ENCODE data around the gene CAB39L.

Gene CAB39L

GRCh38 chr13:49376121-49376520, 67.7 kb downstream of the CAB39L start:
- H3K4me2 ChIP-seq (ENCODE audit: low read length), result no peak overlapping the region
- H3K79me2 ChIP-seq (ENCODE audit: low read length), result no peaks in the 10 kb centered on the region
- no peak overlapping the region for H2AFZ ChIP-seq (ENCODE audit: low read depth, low read length)
- H3K9me3 ChIP-seq (ENCODE audit: insufficient read depth, low read length), result no peaks in the 10 kb centered on the region
- H3K4me3 ChIP-seq (ENCODE audit: low read length), result no peak overlapping the region
- TF ChIP-seq, protein P1, sequence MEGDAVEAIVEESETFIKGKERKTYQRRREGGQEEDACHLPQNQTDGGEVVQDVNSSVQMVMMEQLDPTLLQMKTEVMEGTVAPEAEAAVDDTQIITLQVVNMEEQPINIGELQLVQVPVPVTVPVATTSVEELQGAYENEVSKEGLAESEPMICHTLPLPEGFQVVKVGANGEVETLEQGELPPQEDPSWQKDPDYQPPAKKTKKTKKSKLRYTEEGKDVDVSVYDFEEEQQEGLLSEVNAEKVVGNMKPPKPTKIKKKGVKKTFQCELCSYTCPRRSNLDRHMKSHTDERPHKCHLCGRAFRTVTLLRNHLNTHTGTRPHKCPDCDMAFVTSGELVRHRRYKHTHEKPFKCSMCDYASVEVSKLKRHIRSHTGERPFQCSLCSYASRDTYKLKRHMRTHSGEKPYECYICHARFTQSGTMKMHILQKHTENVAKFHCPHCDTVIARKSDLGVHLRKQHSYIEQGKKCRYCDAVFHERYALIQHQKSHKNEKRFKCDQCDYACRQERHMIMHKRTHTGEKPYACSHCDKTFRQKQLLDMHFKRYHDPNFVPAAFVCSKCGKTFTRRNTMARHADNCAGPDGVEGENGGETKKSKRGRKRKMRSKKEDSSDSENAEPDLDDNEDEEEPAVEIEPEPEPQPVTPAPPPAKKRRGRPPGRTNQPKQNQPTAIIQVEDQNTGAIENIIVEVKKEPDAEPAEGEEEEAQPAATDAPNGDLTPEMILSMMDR (IDR thresholded peaks at IDR 0.05; ENCODE audit: low read depth, low read length), result no peak
- TF ChIP-seq EZH2phosphoT487 (IDR thresholded peaks at IDR 0.05; ENCODE audit: low read depth), result no peak
- no peak overlapping the region for H3K27ac ChIP-seq (ENCODE audit: low read length)
- H3K9ac ChIP-seq (ENCODE audit: low read length), result no peak overlapping the region
- H3K4me1 ChIP-seq (ENCODE audit: low read length), result peaks cover 5% of the 10 kb centered on the region
- H3K36me3 ChIP-seq (replicated peaks; ENCODE audit: low read depth, low read length), result no peaks in the 10 kb centered on the region
- no peaks in the 10 kb centered on the region for H3K27me3 ChIP-seq (ENCODE audit: low read depth, low read length)
- no peaks in the 10 kb centered on the region for H4K20me1 ChIP-seq (ENCODE audit: insufficient read depth, low read length)

DNA sequence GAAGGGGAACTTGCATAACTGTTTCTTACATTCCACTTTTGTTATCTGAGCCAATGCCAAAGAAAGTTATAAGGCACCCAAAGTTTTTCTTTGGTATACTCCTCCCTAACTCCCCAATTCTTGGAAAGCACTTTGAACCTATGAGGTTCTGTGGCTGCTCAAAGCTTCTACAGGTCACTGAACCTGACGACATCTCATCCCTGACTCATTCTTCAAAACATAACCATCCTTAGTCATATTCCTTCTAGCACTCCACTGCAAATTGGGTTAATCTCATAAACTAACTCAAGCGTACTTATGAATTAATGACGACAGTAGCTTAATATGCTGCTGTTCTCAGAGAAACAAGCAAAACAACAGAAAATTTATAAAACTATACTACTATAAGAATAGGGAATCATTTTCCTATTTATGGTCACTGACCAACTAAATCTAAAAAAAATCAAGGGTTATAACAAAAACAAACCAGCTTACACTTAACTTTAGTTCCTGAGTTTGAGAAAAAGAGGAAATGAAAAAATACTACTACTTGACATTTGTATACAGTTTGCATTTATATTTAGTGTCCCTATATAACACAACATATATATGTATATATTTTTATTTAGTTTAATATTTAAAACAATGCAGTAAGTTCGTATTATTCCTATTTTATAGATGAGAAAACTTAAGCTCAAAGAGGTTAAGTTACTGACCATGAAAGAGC, 69.1 kb downstream of the CAB39L start:
- Histone ChIP-seq H3K4me1 (ENCODE audit: low read length) (peaks cover 5% of the 10 kb centered on the region), H3K9ac (ENCODE audit: low read length) (no peak overlapping the region), H3K4me2 (ENCODE audit: low read length) (no peak overlapping the region), H3K4me3 (ENCODE audit: low read length) (no peak overlapping the region), H4K20me1 (ENCODE audit: insufficient read depth, low read length) (no peaks in the 10 kb centered on the region), H3K27ac (ENCODE audit: low read length) (no peak overlapping the region), H3K27me3 (ENCODE audit: low read depth, low read length) (no peaks in the 10 kb centered on the region), H3K36me3 (replicated peaks; ENCODE audit: low read depth, low read length) (no peaks in the 10 kb centered on the region), H2AFZ (ENCODE audit: low read depth, low read length) (no peak overlapping the region), H3K9me3 (ENCODE audit: insufficient read depth, low read length) (no peaks in the 10 kb centered on the region), H3K79me2 (ENCODE audit: low read length) (no peaks in the 10 kb centered on the region)
- TF ChIP-seq, protein P1 (IDR thresholded peaks at IDR 0.05; ENCODE audit: low read depth, low read length), result no peak
- TF ChIP-seq EZH2phosphoT487 (IDR thresholded peaks at IDR 0.05; ENCODE audit: low read depth), result no peak

- H3K4me2 ChIP-seq (ENCODE audit: low read length), result no peak overlapping the region
- no peak for TF ChIP-seq EZH2phosphoT487 (IDR thresholded peaks at IDR 0.05; ENCODE audit: low read depth)
Observed at GRCh38 chr13:49373716-49374115, 70.1 kb downstream of the CAB39L start.

DNA sequence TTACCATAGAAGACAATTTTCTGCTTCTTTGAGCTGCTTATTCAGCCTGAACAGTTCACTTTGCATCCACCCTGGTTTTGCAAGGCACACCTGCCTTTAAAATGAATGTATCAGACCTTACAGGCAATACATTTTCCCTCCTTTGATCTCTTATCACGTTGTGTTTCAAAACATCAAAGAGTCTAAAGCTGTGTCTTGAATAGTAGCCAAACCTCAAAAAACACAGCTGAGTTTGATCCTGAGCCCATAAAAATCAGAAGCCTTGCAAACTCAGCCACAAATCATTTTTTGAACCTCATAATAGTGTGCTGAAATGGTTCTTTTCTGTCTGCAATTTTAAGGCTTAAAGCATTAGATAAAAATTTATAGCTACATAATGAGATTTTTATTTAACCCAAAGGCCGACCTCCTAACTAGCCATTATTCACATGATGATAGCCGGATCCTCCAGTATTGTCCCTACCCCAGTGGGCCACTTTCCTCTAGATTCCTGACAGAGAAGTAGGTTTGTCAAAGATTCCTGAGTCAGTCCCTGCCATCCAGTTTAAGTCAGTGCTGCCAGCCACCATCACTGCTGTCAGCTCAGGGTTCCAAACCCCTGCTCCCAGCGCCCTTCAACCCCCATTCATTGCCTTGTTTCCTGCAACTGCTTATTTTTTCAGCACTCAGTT, 71.8 kb downstream of the CAB39L start:
- TF ChIP-seq EZH2phosphoT487 (IDR thresholded peaks at IDR 0.05; ENCODE audit: low read depth), result no peak
- TF ChIP-seq, protein P1 (IDR thresholded peaks at IDR 0.05; ENCODE audit: low read depth, low read length), result no peak
- Histone ChIP-seq H3K36me3 (replicated peaks; ENCODE audit: low read depth, low read length) (no peaks in the 10 kb centered on the region), H3K4me2 (ENCODE audit: low read length) (no peak overlapping the region), H3K27ac (ENCODE audit: low read length) (no peak overlapping the region), H2AFZ (ENCODE audit: low read depth, low read length) (0 out of 2 replicates have a peak overlapping the region, but pooled peaks have one; percentile 38), H3K9ac (ENCODE audit: low read length) (no peak overlapping the region), H3K27me3 (ENCODE audit: low read depth, low read length) (no peaks in the 10 kb centered on the region), H3K9me3 (ENCODE audit: insufficient read depth, low read length) (no peaks in the 10 kb centered on the region), H3K4me1 (ENCODE audit: low read length) (peaks cover 12% of the 10 kb centered on the region), H3K4me3 (ENCODE audit: low read length) (no peak overlapping the region), H3K79me2 (ENCODE audit: low read length) (no peaks in the 10 kb centered on the region), H4K20me1 (ENCODE audit: insufficient read depth, low read length) (no peaks in the 10 kb centered on the region)

More at GRCh38 chr13:49373716-49374115, 70.1 kb downstream of the CAB39L start:
- Histone ChIP-seq H4K20me1 (ENCODE audit: insufficient read depth, low read length) (no peaks in the 10 kb centered on the region), H3K27me3 (ENCODE audit: low read depth, low read length) (no peaks in the 10 kb centered on the region), H3K4me3 (ENCODE audit: low read length) (no peak overlapping the region), H3K9ac (ENCODE audit: low read length) (no peak overlapping the region), H3K79me2 (ENCODE audit: low read length) (no peaks in the 10 kb centered on the region), H3K4me1 (ENCODE audit: low read length) (peaks cover 5% of the 10 kb centered on the region), H3K36me3 (replicated peaks; ENCODE audit: low read depth, low read length) (no peaks in the 10 kb centered on the region), H3K9me3 (ENCODE audit: insufficient read depth, low read length) (no peaks in the 10 kb centered on the region), H3K27ac (ENCODE audit: low read length) (no peak overlapping the region), H2AFZ (ENCODE audit: low read depth, low read length) (no peak overlapping the region)

Data from OCI-LY3 (cell line).